Transverse colon (tissue), 4 donors: ENCODE results near the gene AP2A1. TPM values are rescaled to one million over a fixed set of nuclear protein-coding genes. Genes with fewer than 3 reads are reported as not detected.

Source experiments
- DNase-seq: peaks from one replicate; pipeline ENCODE4 v3.0.0-alpha.2; 2019
- H3K27ac ChIP-seq, 4 donors: fragments of 200-600 bp; sonication (generic); 2 replicates each; pipeline ENCODE4 v1.5.1; 2016 to 2018; ENCODE audit warnings: inconsistent platforms in 4 of 4
- H3K27me3 ChIP-seq: fragments of 200-600 bp; sonication (generic); 2 replicates; pipeline ENCODE4 v1.5.1; 2017; ENCODE audit warnings: inconsistent platforms
- H3K36me3 ChIP-seq, 4 donors: fragments of 200-600 bp; sonication (generic); 2 replicates each; pipeline ENCODE4 v1.5.1; 2017 to 2019; ENCODE audit warnings: inconsistent platforms in 4 of 4
- H3K4me1 ChIP-seq, 4 donors: fragments of 200-600 bp; sonication (generic); 2 replicates each; pipeline ENCODE4 v1.5.1; 2017 to 2020; ENCODE audit warnings: inconsistent platforms in 4 of 4
- H3K4me3 ChIP-seq, 4 donors: fragments of 200-600 bp; sonication (generic); 1 replicate in 1 of 4; 2 replicates in 3 of 4; pipeline versions ENCODE4 v1.5.1 to v1.6.1; 2017 to 2019; ENCODE audit warnings: inconsistent platforms in 4 of 4
- H3K9me3 ChIP-seq, 2 donors: fragments of 200-600 bp; sonication (generic); 2 replicates each; pipeline ENCODE4 v1.5.1; 2017 to 2019; ENCODE audit warnings: inconsistent platforms in 2 of 2
- CTCF ChIP-seq, 5 experiments: fragments of 200-600 bp in 3 of 5; fragments of 450-650 bp in 2 of 5; sonication (generic) in 3 of 5; IDR thresholded peaks; 1 replicate in 2 of 5; 2 replicates in 3 of 5; pipeline ENCODE4 v1.5.1; 2016 to 2017; ENCODE audit warnings: antibody characterized with exemption in 5 of 5, inconsistent platforms in 3 of 5, mild to moderate bottlenecking in 2 of 5, moderate library complexity in 1 of 5
- EP300 ChIP-seq: sonication (generic); formaldehyde crosslinking; IDR thresholded peaks from one replicate; pipeline ENCODE4 v1.6.1; 2017; ENCODE audit warnings: antibody characterized with exemption, low read depth
- POLR2A ChIP-seq: fragments of 450-650 bp; IDR thresholded peaks from one replicate; pipeline ENCODE4 v1.6.1; 2016; ENCODE audit warnings: antibody characterized with exemption, mild to moderate bottlenecking, moderate library complexity
- POLR2AphosphoS5 ChIP-seq, 3 donors: sonication (generic); formaldehyde crosslinking; IDR thresholded peaks; one replicate each; pipeline ENCODE4 v1.6.1; 2016; ENCODE audit warnings: antibody characterized with exemption in 3 of 3
- WGBS, 2 donors: methylation state at CpG; one replicate each; pipeline ENCODE4 v1.1.5; 2018; ENCODE audit warnings: low coverage in 1 of 2; 5-methylcytosine and 5-hydroxymethylcytosine counted together
- in situ Hi-C, 4 donors: fragments of 200-750 bp; cut with MboI; loops; one replicate each; pipeline versions ENCODE4 v1.15.0 to v1.15.1; 2017; ENCODE audit warnings: low sequenced_read_pairs in 3 of 4, low pct_ligation_motif_present in 1 of 4, low pct_unique_long_range_greater_than_20kb in 1 of 4
- intact Hi-C: fragments of 100-400 bp; cut with DNase I; formaldehyde crosslinking; loops from one replicate; pipeline ENCODE4 v1.15.1; 2023; ENCODE audit warnings: low total_unique reads
- total RNA-seq, 4 donors: library from RNA; depleted of rRNA; stranded (reverse); fragments of >200 nt; gene quantifications; one replicate each; pipeline ENCODE4 v1.1.0, GENCODE V29; 2016

The AP2A1 gene
- total RNA-seq, 4 donors from 2014 or later: 71.1 to 125 (median 93.0) TPM

DNA sequence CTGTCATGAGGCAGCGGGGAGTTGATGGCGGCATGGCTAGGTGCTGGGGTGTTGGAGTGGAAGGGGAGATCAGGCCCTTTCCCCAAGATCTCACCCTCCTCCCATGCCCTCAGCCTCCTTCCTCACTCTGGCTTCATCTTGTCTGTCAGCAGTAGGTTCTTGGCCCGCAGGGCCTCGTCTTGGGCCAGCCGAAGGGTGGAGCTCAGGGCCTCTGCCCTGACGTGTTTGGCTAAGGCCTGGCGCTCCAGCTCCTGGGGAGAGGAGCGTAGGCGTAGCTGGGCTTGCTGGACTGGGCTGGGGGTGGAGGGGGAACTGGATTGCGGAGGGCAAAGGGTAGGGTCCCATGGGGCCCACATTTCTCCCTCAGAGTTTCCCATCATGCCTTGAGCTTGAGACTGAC is 26.9 kb upstream of the AP2A1 start:
- WGBS, 2 donors: 94% methylated on average over 10 of the region's 10 CpGs; no CpG with 5 or more reads in 1 of the 2 donors
- Histone ChIP-seq H3K4me3 (no peak overlapping the region), H3K4me1 (no peaks in the 10 kb centered on the region), H3K36me3 (no peaks in the 10 kb centered on the region), H3K27ac (no peak overlapping the region), H3K27me3 (no peaks in the 10 kb centered on the region), H3K9me3 (no peaks in the 10 kb centered on the region)
- in situ Hi-C loops: no loop called here
- intact Hi-C loops: no loop called here
- DNase-seq: no peak
- TF ChIP-seq POLR2A: no peak
- TF ChIP-seq EP300: no peak
- no peak for TF ChIP-seq POLR2AphosphoS5 (IDR thresholded peaks at IDR 0.05)
- TF ChIP-seq CTCF (IDR thresholded peaks at IDR 0.05): no peak

DNA sequence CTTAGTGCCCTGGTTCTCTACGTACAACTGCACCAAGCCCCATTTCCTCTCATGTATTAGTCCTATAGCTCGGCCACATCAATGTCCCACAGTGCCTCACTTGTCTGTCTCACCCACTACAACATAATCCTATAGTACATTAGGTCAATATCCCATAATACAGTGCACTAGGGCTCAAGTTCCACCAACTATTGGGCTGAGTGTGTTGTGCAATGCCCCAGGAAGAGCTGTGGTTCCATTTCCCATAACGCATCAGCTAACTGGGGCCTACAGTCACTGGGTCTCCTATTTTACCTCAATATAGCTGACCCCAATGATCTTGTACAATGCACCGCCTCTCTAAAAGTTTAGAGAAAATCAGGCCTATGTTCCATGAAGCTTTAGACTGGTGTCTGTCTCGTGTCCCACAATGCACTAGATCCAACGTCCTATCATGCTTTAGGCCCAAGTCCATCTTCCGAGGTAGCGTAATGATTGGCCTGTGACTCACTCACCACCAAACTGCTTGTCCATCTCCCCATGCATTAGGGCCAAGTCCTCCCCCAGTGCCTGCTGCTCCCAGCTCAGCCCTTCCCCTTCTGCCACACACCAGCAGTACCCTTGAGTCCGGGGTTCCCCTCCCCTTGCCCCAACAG is 25.5 kb upstream of the AP2A1 start:
- DNase-seq: no peak
- no peaks in the 10 kb centered on the region for H3K4me1 ChIP-seq
- H3K36me3 ChIP-seq: no peaks in the 10 kb centered on the region
- TF ChIP-seq EP300: no peak
- TF ChIP-seq POLR2A: no peak
- H3K27me3 ChIP-seq: no peaks in the 10 kb centered on the region
- in situ Hi-C loops (no loop called here), intact Hi-C loops (no loop called here)
- no peak overlapping the region for H3K27ac ChIP-seq
- H3K9me3 ChIP-seq: no peaks in the 10 kb centered on the region
- H3K4me3 ChIP-seq: no peak overlapping the region
- WGBS, 2 donors: 83 to 88% methylated on average over 5 to 9 of the region's 9 CpGs

DNA sequence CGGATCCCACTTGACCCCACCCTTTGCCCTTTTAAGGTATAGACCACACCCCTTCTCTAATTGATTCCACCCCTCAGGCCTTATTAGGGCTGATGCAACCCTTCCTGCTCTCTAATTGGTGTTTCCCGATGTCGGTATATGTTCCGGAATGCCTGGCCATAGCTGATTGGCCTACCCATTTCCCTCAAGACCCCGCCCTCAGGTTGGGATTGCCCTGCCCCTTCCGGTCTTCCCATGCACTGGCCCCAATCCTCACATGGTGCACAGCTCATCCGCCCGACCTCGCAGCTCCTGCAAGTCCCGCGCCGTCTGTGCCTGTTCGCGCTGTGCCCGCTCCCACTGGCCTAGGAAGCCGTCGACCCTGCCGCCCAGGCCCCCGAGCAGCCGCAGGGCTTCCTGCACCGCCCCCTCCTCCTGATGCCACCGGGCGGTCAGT is 21.8 kb upstream of the AP2A1 start:
- Histone ChIP-seq H3K27me3 (no peaks in the 10 kb centered on the region), H3K9me3 (no peaks in the 10 kb centered on the region), H3K4me3 (no peak overlapping the region), H3K27ac (no peak overlapping the region), H3K36me3 (no peaks in the 10 kb centered on the region), H3K4me1 (no peaks in the 10 kb centered on the region)
- WGBS, 2 donors: 91 to 93% methylated on average over 18 to 23 of the region's 23 CpGs
- no peak for TF ChIP-seq EP300
- no peak for TF ChIP-seq CTCF (IDR thresholded peaks at IDR 0.05)
- TF ChIP-seq POLR2AphosphoS5 (IDR thresholded peaks at IDR 0.05): no peak
- no peak for TF ChIP-seq POLR2A
- intact Hi-C loops: no loop called here
- in situ Hi-C loops: no loop called here
- DNase-seq: no peak

DNA sequence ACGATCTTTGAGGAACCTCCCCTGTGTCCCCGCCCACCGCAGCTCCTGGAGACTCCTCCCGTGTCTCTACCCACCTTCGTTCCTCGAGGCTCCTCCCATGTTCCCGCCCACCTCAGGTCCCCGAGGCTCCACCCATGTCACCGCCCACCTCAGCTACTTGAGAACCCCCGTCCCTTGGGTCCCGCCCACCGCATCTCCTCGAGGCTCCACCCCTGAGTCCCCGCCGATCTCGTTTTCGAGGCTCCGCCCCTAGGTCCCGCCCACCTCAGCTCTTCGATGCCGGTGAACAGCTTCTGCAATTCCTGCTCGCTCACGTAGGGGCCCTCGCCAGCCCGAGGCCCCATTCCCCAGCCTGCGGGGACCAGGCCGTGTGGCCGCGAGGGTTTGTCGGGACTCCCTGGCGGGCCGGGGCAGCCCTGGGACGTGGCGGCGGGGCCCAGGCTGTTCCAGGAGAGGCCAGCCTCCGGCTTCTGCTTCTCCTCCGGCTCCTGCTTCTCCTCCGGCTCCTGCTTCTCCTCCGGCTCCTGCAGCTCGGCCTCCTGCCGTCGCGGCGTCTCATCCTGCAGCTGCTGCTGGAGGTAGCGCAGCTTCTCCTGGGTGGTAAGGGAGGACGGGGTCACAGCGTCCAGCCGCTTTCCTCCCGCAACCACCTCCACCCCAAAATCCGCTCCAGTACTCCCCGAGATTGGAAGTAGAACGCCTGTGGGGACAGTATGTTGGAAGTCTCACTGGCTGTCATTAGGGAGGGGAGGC is 20.4 kb upstream of the AP2A1 start:
- Histone ChIP-seq H3K27me3 (no peaks in the 10 kb centered on the region), H3K4me1 (no peaks in the 10 kb centered on the region), H3K36me3 (no peaks in the 10 kb centered on the region), H3K27ac (no peak overlapping the region), H3K9me3 (no peaks in the 10 kb centered on the region), H3K4me3 (no peak overlapping the region)
- TF ChIP-seq EP300 (no peak), POLR2A (no peak), CTCF (IDR thresholded peaks at IDR 0.05) (no peak), POLR2AphosphoS5 (IDR thresholded peaks at IDR 0.05) (no peak)
- intact Hi-C loops: no loop called here
- 55 to 71% methylated on average over 4 to 52 of the region's 52 CpGs for WGBS, 2 donors
- in situ Hi-C loops: no loop called here
- peak; percentile 41 for DNase-seq
